GM19043 (cell line): ENCODE results near the gene RNF220.

Experiments used
- ATAC-seq: cut with Tn5 transposase; IDR thresholded peaks from one replicate; pipeline ENCODE4 v1.9.1; 2021; ENCODE audit warnings: low read depth; ENCODE audit not compliant: unreplicated experiment

Gene RNF220

GRCh38 chr1:44605914-44606615 lies 201.0 kb downstream of the RNF220 start:
- ATAC-seq: no peak

DNA sequence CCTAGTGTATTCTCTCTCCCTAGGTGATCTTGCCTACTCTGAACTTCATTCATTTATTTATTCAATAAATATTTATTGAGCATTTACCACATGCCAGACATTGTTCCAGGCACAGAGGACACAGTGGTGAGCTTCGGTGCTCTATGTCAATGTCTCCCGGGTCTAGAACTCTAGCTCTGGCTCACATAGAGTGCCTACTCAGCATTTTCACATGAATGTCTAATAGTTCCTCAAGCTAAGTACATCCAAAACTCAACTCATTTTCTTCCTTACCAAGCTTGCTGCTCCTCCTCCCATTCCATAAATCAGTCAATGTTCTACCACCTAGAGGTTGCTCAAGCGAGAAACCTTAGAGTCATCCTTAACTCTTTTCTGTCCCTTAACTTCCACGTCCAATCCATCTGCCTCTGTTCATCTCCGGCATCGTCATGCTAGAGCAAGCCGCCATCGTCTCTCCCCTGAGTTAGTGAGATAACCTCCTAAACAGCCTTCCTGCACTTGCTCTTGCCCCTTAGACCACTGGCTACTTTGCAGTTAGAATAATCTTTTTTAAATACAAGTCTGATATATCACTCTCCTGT lies 201.7 kb downstream of the RNF220 start:
- ATAC-seq: no peak

- ATAC-seq: no peak
Observed at GRCh38 chr1:44608141-44608540, 203.1 kb downstream of the RNF220 start.

- no peak for ATAC-seq
Observed at GRCh38 chr1:44609412-44609767, 204.3 kb downstream of the RNF220 start.

DNA sequence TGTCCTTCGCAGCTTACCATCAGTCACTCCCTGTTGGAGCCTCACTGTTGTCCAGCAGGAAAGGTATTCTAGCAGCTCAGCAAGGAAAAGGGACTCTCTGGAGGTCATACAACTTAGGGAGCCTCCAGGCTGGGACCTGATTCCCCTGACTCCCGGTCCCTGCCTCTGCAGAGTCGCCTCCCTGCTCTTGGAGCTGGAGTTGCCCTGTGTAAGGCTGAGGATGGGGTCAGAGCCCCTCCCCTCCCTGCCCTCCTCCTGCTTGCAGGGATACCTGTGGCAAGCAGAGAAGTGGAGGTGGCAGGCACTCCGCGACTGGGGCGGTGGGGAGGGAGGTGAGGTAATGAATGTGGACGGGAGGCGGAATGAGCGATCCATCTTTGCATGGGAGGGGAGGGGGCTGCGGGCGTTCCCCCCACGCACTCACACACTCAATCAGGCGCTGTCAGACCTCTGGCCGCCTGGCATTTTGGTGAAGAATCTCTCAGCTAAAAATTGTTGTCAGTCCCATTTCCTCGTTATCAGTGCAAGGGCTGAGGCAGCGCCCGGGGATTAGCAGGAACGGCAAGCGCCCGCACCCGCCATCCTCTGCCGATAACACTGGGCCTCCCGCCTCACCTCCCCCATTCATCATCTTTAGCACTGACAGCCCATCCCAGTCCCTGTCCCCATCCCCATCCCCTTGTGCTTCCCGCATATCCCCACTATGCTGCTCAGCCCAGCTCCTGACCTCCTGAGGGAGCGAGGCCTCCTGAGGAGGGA lies 204.9 kb downstream of the RNF220 start:
- no peak for ATAC-seq

DNA sequence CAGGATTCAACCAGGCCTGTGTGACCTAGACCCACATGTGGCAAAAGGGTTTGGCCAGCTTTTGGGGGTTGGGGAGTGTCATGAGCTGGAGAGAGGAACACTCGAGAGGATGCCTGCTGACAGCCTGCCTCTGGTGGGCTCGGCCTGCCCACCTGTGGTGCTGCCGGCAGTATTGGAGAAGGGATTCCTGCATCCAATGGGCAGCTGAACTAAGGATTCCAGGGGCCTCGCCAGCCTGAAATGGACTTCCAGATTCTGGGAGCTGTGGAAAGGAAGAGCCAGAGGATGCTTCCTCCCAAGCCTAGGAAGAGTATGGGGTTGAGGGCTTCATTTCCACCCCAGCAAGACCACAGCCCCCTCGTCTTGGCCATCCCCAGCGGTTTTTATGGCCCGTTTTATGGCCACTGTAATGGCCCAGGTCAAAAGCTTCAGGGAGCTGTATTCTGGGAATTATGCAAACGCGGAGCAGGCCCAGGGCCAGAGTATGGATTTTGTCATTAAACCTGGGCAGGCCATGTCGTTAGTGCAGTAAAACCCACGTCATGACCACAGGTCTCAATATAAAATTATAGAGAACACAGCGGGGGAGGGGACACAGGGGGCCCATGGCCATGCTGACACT lies 205.6 kb downstream of the RNF220 start:
- ATAC-seq: no peak

DNA sequence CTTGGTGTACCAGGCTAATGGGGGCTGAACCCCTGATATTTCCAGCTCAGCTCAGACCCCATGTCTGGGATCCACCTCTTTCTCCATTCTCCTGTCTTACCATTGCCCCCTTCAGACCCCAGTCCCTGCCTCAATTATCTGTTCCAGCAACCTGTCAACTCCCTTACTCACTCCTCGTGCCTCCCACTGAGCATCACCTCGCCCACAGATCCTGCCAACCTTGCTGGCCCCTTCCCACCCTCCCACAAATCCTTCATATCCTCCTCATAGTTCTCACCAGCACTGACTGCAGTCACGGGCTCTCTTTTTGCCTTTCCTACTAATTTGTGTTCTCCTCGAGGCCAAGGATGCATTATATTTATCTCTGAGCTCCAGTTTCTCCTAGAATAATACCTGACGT lies 206.4 kb downstream of the RNF220 start:
- no peak for ATAC-seq

DNA sequence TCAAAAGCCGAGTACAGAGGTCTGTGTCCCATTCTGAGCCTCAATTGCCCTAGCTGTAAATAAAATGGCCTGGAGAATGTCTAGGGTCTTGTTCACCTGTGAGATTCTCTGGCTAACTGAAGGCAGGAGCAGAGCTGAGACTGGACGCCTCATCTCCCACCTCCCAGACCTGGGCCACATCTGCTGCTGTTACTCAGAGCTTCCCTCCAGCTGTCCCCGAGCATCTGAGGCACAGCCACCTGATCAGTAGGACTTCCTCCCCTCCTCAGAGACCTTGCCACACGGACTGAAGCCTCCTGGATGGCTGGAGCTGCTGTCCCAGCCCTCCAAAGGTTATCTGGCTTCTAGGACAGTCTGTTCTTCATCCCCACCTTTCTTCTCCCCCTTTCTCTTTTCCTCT lies 206.8 kb downstream of the RNF220 start:
- ATAC-seq: no peak

- ATAC-seq: no peak
Observed at GRCh38 chr1:44613941-44614340, 208.9 kb downstream of the RNF220 start.

DNA sequence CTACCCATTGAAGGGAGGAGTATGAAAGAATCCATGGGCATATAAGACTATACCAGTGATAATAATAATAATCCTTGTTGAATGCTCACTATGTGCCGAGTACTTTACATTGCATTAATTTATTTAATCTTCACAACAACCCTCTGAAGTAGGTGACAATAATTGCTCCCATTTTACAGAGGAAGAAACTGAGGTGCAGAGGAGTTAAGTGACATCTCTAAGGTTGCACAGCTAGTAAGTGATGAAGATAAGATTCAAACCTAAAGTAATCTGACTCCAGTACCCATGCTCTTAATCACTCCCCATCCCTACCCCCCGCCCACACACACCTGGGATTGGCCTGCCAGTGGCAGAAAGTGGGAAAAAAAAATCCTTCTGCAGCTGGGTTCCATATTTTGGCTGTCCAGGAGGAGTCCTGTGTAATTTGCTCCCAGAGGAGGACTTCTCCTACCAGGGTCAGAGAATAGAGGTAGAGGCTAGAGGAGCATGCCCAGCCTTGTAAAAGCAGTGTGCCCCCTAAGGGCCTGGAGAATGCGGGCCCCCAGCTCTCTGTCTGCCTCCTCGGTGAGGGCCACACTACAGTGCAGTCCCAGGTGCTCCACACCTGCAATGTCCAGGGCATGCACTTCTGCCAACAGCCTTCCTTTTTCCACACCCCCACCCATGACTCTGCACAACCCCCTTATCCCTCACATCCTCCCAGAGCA lies 211.4 kb downstream of the RNF220 start:
- ATAC-seq: no peak

DNA sequence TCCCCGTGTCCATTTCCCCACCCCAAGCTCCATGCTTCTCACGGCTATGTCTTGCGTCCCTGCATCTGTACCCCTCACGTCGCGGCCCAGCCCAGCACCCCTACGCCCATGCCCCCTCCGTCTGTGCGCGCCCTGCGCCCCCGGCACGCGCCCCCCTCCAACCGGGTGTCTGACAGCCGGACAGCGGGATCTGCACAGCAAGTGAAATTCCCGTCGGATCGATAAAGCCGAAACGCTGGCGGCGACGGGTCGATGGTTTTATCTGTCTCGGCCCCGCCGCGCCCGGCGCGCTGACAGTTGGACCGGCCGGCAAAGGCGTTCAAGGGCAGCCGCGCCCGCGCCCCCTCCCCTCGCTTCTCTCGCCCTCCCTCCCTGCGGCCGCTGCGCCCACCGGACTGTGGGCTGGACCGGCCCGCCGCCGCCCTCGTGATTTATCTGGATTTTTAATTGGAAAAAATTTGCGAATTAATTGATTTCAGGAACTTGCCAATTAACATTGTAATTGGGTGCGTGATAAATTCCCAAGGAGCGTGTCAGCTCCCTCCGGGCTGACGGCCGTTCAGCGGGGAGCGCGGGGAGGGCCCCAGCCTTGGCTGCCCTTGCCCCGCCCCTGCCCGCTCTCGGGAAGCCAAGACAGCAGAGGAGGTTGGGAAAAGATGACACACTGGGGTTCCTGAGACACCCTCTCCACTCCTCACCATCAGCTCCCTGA lies 212.1 kb downstream of the RNF220 start:
- no peak for ATAC-seq

DNA sequence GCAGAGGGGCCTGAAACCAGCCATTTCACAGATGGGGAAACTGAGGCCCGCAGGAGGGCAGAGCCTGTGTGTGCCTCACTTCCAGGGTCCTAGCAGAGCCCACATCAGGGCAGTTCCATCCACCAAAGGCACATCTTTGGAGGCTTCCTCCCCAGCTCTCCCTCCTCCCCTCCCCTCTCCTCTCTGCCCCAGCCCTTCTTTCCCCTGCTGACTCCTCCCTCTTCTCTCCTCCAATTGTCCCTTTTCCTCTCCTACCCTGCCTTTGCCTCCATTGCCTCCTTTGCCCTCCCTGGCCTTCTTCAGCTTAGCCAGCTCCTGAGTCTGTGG lies 212.6 kb downstream of the RNF220 start:
- ATAC-seq: no peak

GRCh38 chr1:44619261-44619900 lies 214.3 kb downstream of the RNF220 start:
- no peak for ATAC-seq

DNA sequence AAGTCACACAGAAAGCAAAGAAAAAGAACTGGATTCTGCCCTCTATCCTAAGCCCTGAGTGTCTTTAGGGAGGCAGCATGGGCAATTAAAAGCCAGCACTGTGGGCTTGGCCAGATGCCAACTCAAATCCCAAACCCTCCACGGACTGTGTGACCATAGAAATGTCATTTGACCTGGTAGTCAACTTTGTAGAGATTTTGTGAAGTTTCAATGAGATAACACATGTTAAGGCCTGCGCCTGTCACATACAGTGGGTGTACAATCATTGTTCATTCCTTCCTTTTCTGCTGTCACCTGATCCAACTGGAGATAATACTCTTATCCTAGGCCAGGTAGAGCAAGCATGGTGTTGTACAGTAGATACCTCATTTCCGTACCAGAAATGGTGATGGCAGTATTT lies 215.0 kb downstream of the RNF220 start:
- ATAC-seq: no peak

- ATAC-seq: no peak
Observed at GRCh38 chr1:44621841-44622286, 216.8 kb downstream of the RNF220 start.

DNA sequence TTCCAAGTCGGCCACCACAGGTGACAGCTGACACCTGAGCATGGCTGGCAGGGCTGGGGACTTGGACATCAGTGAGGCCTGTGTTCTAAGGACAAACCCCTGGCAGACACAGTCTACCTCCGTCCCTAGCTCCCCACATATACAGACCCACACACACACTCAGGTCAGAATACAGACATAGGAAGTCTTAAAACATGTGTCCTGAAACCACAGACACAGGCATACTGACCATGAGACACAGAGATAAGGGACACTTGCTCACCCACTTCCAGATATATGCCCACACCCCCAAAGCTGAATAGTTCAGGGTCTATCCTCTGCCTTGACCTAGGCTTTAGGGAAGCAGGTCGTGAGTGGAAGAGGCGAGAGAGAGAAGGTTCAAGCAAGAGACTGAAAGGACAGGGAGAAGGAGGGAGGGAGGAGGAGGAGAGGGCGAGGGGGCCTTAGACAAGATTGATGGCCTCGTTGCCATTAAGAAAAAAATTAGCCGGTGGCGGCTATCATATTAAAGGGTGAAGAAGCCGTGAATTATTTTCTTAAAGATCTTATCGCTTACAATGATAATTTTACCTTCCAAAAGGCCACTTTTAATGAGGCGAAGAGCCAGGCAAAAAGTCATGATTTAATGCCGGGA lies 219.3 kb downstream of the RNF220 start:
- no peak for ATAC-seq

DNA sequence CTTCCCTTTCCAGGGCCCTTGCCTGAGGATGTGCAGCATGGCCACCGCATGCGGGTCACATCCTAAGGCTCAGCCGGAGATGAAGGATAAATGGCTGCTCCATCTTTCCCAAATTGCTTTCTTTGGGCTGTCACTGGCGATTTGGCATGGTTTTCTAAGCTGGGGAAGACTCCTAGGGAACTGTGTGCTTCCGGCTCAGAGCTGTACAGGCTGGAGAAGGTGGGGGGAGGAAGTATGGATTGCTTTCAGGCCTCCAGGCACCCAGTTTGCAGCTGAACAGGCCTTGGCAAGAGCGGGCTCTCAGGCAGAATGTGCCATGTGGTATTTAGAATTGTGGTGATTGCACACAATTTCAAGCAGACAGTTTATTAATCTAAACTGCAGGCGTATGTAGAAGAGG lies 220.3 kb downstream of the RNF220 start:
- no peak for ATAC-seq

GRCh38 chr1:44628962-44629756 lies 224.1 kb downstream of the RNF220 start:
- no peak for ATAC-seq

DNA sequence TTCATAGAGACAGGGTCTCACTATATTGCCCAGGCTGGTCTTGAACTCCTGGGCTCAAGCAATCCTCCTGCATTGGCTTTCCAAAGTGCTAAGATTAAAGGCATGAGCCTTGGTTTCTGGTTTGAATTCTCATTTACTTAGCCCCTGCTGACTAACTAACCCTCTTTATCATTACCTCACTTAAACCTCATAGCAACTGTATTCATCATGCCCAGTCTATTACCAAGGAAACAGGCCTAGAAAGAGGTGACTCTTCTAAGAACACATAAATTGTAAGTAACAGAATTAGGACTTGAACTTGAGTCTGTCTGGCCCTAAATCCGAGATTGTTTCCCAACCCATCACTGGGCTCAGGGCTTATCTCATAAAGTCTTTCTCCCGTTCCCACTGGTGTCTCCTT lies 225.1 kb downstream of the RNF220 start:
- ATAC-seq: no peak
